Hepatocyte (in vitro differentiated cells): Measurements from ENCODE around the gene IP6K1. TPM values are rescaled to one million over a fixed set of nuclear protein-coding genes. Genes with fewer than 3 reads are reported as not detected.
A peak's percentile ranks its signal among the peaks of the same experiment; 100 is the strongest.

Experiments
- DNase-seq: peaks from one replicate; pipeline ENCODE4 v3.0.0-alpha.2; 2016; ENCODE audit warnings: low spot score
- H2AFZ ChIP-seq: fragments of 200-600 bp; sonication (generic); 2 replicates; pipeline ENCODE4 v1.6.0; 2016; ENCODE audit warnings: antibody characterized with exemption, mild to moderate bottlenecking
- H3K27ac ChIP-seq: fragments of 200-600 bp; sonication (generic); 2 replicates; pipeline ENCODE4 v1.5.1; 2016; ENCODE audit warnings: mild to moderate bottlenecking
- H3K27me3 ChIP-seq: fragments of 200-600 bp; sonication (generic); 2 replicates; pipeline ENCODE4 v1.6.1; 2016
- H3K36me3 ChIP-seq: fragments of 200-600 bp; sonication (generic); replicated peaks from 2 replicates; pipeline ENCODE4 v1.5.1; 2016; ENCODE audit warnings: low read depth; ENCODE audit not compliant: insufficient read depth
- H3K4me1 ChIP-seq: fragments of 200-600 bp; sonication (generic); 2 replicates; pipeline ENCODE4 v1.5.1; 2016; ENCODE audit warnings: mild to moderate bottlenecking, moderate library complexity; ENCODE audit not compliant: insufficient read depth
- H3K4me2 ChIP-seq: fragments of 200-600 bp; sonication (generic); 2 replicates; pipeline ENCODE4 v1.6.0; 2016
- H3K4me3 ChIP-seq: fragments of 200-600 bp; sonication (generic); 2 replicates; pipeline ENCODE4 v1.5.1; 2016; ENCODE audit warnings: mild to moderate bottlenecking
- H3K79me2 ChIP-seq: fragments of 200-600 bp; sonication (generic); 2 replicates; pipeline ENCODE4 v1.6.0; 2017; ENCODE audit warnings: mild to moderate bottlenecking
- H3K9me2 ChIP-seq: fragments of 200-600 bp; sonication (generic); replicated peaks from 2 replicates; pipeline ENCODE4 v1.6.0; 2017; ENCODE audit warnings: mild to moderate bottlenecking; ENCODE audit not compliant: insufficient read depth
- H3K9me3 ChIP-seq: fragments of 200-600 bp; sonication (generic); 2 replicates; pipeline ENCODE4 v1.5.1; 2016; ENCODE audit warnings: low read depth, mild to moderate bottlenecking
- H4K20me1 ChIP-seq: fragments of 200-600 bp; sonication (generic); 2 replicates; pipeline ENCODE4 v1.6.0; 2016; ENCODE audit warnings: mild to moderate bottlenecking; ENCODE audit not compliant: insufficient read depth, poor library complexity, severe bottlenecking
- EZH2 ChIP-seq: fragments of 200-600 bp; sonication (generic); IDR thresholded peaks from 2 replicates; pipeline ENCODE4 v1.6.1; 2016; ENCODE audit warnings: antibody characterized with exemption, mild to moderate bottlenecking, borderline replicate concordance
- EZH2phosphoT487 ChIP-seq: fragments of 200-600 bp; sonication (generic); IDR thresholded peaks from one replicate; pipeline ENCODE4 v1.6.1; 2018; ENCODE audit warnings: antibody characterized with exemption, mild to moderate bottlenecking, low read depth, moderate library complexity; ENCODE audit not compliant: unreplicated experiment, severe bottlenecking
- WGBS: methylation state at CpG from one replicate; pipeline ENCODE4 v1.1.6; 2016; ENCODE audit warnings: low lambda C conversion rate; ENCODE audit errors: missing lambda C conversion rate; 5-methylcytosine and 5-hydroxymethylcytosine counted together
- polyA plus RNA-seq: library from polyadenylated mRNA; unstranded; fragments of >200 nt; fragmentation: Nextera tagmentation; extraction: Ambion mirVana; gene quantifications from 2 replicates; pipeline ENCODE4 v1.2.1, GENCODE V29; 2016
- total RNA-seq: library from RNA; depleted of rRNA; stranded (reverse); fragments of >200 nt; gene quantifications from 2 replicates; pipeline ENCODE4 v1.2.3, GENCODE V29; 2014
- TF ChIP-seq, protein P1 (sequence below): fragments of 200-600 bp; sonication (generic); IDR thresholded peaks from 2 replicates; pipeline ENCODE4 v1.5.1; 2016; ENCODE audit warnings: antibody characterized with exemption, mild to moderate bottlenecking; ENCODE audit not compliant: poor library complexity

IP6K1 gene
- total and polyA plus RNA-seq, 2 experiments from 2014 or later, result 21.6 to 32.6 TPM

DNA sequence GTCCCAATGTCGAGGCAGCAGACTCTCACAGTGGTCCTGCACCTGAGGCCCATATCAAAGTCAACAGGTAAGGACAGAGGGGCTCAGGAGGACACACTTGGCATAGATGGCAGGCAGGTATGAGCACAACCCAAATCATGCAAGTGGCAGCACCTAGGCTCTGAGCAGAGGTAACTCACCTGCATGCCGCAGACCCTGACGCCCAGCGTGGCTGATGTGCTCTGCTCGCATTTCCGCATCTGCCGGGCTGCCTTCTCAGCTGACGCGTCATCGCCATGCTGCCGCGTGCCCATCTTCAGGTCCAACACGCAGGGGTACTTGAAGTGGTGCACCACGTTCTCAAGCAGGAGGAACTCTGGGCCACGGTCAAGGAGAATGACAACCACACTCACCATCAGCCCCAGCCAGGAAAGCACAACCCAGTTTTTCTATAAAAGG is 58.4 kb downstream of the IP6K1 start:
- Histone ChIP-seq H3K79me2 (peaks cover 19% of the 10 kb centered on the region), H3K4me3 (no peak overlapping the region), H3K9me3 (no peaks in the 10 kb centered on the region), H3K9me2 (no peaks in the 10 kb centered on the region), H3K27ac (no peak overlapping the region), H4K20me1 (no peaks in the 10 kb centered on the region), H3K36me3 (no peaks in the 10 kb centered on the region), H3K4me2 (no peak overlapping the region), H3K27me3 (no peaks in the 10 kb centered on the region), H2AFZ (no peak overlapping the region), H3K4me1 (peaks cover 8% of the 10 kb centered on the region)
- TF ChIP-seq EZH2, result no peak
- TF ChIP-seq, protein P1, sequence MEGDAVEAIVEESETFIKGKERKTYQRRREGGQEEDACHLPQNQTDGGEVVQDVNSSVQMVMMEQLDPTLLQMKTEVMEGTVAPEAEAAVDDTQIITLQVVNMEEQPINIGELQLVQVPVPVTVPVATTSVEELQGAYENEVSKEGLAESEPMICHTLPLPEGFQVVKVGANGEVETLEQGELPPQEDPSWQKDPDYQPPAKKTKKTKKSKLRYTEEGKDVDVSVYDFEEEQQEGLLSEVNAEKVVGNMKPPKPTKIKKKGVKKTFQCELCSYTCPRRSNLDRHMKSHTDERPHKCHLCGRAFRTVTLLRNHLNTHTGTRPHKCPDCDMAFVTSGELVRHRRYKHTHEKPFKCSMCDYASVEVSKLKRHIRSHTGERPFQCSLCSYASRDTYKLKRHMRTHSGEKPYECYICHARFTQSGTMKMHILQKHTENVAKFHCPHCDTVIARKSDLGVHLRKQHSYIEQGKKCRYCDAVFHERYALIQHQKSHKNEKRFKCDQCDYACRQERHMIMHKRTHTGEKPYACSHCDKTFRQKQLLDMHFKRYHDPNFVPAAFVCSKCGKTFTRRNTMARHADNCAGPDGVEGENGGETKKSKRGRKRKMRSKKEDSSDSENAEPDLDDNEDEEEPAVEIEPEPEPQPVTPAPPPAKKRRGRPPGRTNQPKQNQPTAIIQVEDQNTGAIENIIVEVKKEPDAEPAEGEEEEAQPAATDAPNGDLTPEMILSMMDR, result no peak
- TF ChIP-seq EZH2phosphoT487, result no peak
- DNase-seq, result no peak
- WGBS, result 97% methylated on average over 15 of the region's 15 CpGs

DNA sequence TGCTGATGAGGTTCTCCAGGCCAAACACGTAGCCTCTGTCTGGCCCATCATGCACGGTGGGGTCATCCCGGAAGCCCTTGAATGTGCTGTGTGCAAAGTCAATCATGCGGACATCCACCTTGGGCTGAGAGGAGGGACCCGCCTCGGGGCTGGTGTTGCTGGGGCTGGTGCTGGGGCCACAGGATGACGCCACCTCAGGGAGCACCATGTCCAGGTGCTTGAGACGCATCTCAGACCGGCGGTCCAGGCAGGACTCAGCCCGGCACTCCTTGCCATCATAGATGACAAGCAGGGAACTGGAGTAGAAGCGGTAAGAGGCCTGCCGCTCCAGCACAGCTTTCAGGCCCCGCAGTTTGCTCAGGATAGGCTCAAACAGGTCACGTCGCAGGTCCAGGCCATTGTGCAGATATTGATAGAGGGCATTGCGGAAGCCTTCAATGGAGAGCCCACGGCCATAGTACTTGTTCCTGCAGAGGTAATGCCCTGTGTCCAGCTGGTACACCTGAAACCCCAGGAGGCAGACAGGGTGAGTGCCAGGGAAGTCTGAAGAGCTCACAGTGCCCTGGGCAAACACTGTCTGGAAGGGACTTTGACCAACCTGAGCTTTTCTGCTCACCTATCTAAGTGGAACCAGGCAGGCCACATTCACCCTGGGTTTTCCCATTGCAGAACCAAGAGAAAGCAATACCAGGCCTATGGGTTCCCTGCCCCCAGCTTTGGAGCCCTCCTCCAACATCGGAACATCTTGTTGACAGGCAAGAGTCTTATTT is 59.0 kb downstream of the IP6K1 start:
- Histone ChIP-seq H3K27me3 (no peaks in the 10 kb centered on the region), H3K4me3 (no peak overlapping the region), H3K4me1 (peaks cover 14% of the 10 kb centered on the region), H3K9me3 (no peaks in the 10 kb centered on the region), H3K79me2 (peaks cover 22% of the 10 kb centered on the region), H3K9me2 (no peaks in the 10 kb centered on the region), H2AFZ (no peak overlapping the region), H4K20me1 (no peaks in the 10 kb centered on the region), H3K4me2 (no peak overlapping the region), H3K27ac (no peak overlapping the region), H3K36me3 (no peaks in the 10 kb centered on the region)
- WGBS, result 96% methylated on average over 19 of the region's 19 CpGs
- DNase-seq, result no peak
- TF ChIP-seq, protein P1, result no peak
- TF ChIP-seq EZH2phosphoT487 (no peak), EZH2 (no peak)

DNA sequence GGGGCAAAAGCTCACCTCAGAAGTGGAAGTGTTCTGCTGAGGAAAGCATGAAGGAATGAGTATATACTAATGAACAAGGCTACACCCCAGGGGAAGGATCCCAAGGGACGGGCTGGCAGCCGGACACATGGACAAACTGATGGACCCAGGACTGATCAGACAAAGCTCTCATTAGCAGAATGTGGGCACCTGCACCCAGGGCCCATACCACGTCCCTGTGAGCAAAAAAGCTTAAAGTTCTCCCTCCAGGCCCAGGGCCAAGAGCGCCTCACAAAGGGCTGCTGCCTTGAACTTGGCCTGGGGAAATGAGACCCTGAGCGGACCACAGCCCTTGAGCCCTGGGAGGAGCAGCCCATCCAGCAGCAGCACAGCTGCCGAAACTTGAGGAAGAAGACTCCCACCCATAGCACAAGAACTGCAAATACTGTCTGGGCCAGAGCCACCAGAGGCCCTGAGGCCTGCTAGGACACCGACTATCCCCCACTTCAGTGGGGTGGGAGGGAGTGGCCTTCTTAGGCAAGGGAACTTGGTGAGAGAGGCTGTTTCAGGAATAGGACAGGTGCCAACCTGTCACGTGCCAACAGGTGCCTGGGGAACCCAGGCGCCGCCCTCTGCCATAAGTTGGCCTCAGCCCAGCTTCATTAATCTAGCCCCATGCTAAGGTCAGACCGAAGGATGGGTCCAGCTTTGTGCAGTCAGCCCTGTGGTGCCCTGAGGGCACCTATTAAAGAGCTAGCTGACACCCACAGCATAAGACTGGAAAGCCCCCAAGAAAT is 60.2 kb downstream of the IP6K1 start:
- H3K4me2 ChIP-seq, result no peak overlapping the region
- H3K27ac ChIP-seq, result peak overlapping the region; percentile 98
- no peak for DNase-seq
- peaks cover 15% of the 10 kb centered on the region for H3K4me1 ChIP-seq
- TF ChIP-seq, protein P1, result no peak
- no peak for TF ChIP-seq EZH2phosphoT487
- no peak for TF ChIP-seq EZH2
- WGBS, result 98% methylated on average over 11 of the region's 11 CpGs
- H3K9me3 ChIP-seq, result no peaks in the 10 kb centered on the region
- H2AFZ ChIP-seq, result no peak overlapping the region
- peaks cover 19% of the 10 kb centered on the region for H3K79me2 ChIP-seq
- no peaks in the 10 kb centered on the region for H3K36me3 ChIP-seq
- H3K27me3 ChIP-seq, result no peaks in the 10 kb centered on the region
- H4K20me1 ChIP-seq, result no peaks in the 10 kb centered on the region
- H3K4me3 ChIP-seq, result no peak overlapping the region
- H3K9me2 ChIP-seq, result no peaks in the 10 kb centered on the region
